SK-N-MC (cell line): ENCODE data around the gene PXYLP1.

Experiments used
- EZH2 ChIP-seq: fragments of 200-600 bp; sonication (generic); IDR thresholded peaks from one replicate; pipeline ENCODE4 v1.6.1; 2017; ENCODE audit warnings: antibody characterized with exemption
- FOXP2 ChIP-seq: optimal IDR thresholded peaks from 2 replicates; pipeline ENCODE3; 2011; ENCODE audit warnings: mild to moderate bottlenecking, moderate library complexity; ENCODE audit not compliant: insufficient read depth; ENCODE audit errors: extremely low read length, control extremely low read depth
- POLR2AphosphoS5 ChIP-seq: IDR thresholded peaks from 2 replicates; pipeline ENCODE4 v1.6.1; 2012; ENCODE audit warnings: mild to moderate bottlenecking, low read depth, low read length, borderline replicate concordance

DNA sequence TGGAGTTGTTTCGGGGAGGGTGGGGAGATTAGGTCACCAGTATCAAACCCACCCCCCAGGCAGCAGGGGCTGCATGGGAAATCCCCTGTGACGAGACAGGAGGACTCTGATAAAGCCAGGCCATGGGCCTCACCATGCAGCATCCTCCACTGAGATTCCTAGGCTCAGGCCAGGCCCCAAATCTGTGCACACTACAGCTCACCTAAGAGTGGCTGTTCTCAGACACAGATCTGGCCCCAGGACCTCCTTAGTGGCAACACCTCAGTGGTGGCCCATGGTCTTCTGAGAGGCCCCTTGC is 29.0 kb downstream of the PXYLP1 start:
- TF ChIP-seq EZH2 (no peak), POLR2AphosphoS5 (no peak), FOXP2 (no peak)
